ENCODE results near the gene NRXN3.

Gene NRXN3

GRCh38 chr14:79482825-79483224 is 1312.7 kb downstream of the NRXN3 start:
- no peak for DNase-seq (ENCODE audit: low read depth)

- no peak for DNase-seq (ENCODE audit: low read depth)
These were observed 1313.6 kb downstream of the NRXN3 start for GRCh38 chr14:79483477-79484388.

GRCh38 chr14:79487632-79488031 is 1317.5 kb downstream of the NRXN3 start:
- no peak for DNase-seq (ENCODE audit: low read depth)

GRCh38 chr14:79491161-79491560 is 1321.0 kb downstream of the NRXN3 start:
- no peak for DNase-seq (ENCODE audit: low read depth)

DNA sequence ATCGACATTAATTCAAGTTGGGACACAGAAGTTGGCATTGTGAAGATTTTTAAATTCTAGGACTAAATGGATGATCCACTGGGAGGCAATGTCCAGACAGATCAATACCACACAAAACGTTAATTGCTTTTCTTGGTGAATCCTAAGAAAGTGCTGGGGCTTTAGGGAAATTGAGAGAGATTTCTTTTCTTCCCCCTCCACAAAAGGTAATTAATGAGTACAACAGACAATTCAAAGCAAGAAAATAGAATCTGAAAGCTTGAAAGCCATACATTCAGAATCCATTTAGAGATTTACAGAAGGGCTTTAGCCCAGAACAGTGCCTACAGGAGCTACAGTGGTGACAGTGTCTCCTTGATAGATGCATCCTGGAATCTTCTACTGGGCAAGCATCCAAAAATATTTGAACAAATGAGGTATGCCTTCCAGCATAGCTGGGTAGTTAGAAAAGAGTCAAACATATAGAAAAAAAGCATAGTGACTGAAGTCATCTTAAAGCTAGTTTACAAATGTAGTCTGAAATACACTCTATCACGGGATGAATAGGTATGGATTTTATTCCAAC is 1323.0 kb downstream of the NRXN3 start:
- no peak for DNase-seq (ENCODE audit: low read depth)

- no peak for DNase-seq (ENCODE audit: low read depth)
These were observed 1326.5 kb downstream of the NRXN3 start for GRCh38 chr14:79496701-79497100.

- DNase-seq (ENCODE audit: low read depth): no peak
These were observed 1330.3 kb downstream of the NRXN3 start for GRCh38 chr14:79500489-79500888.

GRCh38 chr14:79502136-79502750 is 1332.1 kb downstream of the NRXN3 start:
- DNase-seq (ENCODE audit: low read depth): no peak

DNA sequence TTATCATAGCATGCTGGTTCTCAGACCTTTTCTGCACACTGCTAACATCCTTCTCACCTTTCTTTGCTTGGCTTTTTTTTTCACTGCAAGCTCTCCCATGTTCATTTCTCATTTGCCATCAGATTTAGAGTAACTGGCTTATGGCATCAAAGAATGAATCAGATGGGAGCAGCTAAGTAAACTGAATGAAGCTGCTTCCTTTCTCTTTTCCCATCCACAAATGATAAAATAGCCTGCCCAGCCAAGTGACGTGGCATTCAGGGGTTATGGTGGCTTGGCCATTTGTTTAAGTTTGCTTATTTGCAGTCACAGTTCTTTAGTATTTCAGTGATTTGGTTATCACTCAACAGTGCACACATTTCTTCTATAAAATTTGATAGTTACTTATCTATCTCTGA is 1332.6 kb downstream of the NRXN3 start:
- no peak for DNase-seq (ENCODE audit: low read depth)

- peak; percentile 15 for DNase-seq (ENCODE audit: low read depth)
These were observed 1340.5 kb downstream of the NRXN3 start for GRCh38 chr14:79510659-79511058.

GRCh38 chr14:79511146-79511545 is 1341.0 kb downstream of the NRXN3 start:
- no peak for DNase-seq (ENCODE audit: low read depth)

DNA sequence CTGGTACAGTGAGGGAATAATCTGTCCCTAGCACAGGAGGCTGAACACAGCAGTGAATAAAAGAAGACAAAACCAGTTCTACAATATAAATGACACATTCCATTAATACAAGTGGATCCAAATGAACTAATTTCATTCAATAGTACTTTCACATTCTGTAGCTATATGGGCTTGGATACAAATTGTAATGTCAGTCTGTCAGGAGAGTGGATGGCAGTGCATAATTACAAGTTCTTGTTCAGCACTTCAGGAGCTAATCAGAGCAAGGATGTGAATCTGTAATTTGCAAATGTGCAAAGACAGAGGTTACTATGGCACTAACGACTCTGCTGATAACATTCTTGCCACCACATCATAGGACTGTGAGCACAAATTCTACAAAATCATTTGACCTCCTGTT is 1343.3 kb downstream of the NRXN3 start:
- DNase-seq (ENCODE audit: low read depth): no peak

- peak; percentile 5 for DNase-seq (ENCODE audit: low read depth)
These were observed 1344.5 kb downstream of the NRXN3 start for GRCh38 chr14:79514700-79515099.

DNA sequence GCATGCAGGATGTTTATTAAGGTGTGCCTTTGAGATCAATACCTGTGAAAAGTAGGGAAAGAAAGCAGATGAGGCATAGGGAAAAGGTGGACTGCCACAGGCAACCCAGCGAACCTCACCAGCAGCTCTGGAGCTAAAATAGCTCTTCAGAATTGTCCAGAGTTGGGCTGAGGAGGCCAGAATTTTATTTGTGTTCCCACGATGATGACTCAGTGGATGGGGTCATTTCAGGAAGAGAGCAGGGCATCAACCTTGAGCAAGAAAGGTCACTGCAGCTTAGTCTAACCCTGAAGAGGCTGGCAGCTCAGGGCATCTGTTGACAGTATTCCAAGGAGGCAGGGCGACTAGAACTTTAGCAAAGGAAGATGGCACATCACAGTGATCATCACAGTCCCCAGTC is 1345.0 kb downstream of the NRXN3 start:
- DNase-seq (ENCODE audit: low read depth): peak; percentile 3

DNA sequence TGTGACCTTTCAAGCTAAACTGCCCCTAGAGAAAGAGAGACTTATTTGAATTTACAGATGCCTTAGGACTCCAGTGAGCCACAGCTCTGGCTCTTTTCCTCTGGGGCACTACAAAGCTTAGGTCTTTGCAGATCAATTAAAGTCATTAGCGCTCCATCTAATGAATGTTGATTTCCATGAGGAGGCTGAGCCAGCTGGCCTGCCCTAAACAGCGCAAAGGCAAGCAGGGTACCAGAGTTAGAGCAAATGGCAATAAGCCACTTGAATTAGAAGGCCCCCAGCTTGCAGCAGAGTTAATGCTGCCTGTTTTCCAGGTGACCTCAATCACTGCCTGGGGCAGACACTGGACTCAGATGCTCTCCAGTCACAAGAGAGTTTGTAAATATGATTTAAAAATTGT is 1345.8 kb downstream of the NRXN3 start:
- no peak for DNase-seq (ENCODE audit: low read depth)

DNA sequence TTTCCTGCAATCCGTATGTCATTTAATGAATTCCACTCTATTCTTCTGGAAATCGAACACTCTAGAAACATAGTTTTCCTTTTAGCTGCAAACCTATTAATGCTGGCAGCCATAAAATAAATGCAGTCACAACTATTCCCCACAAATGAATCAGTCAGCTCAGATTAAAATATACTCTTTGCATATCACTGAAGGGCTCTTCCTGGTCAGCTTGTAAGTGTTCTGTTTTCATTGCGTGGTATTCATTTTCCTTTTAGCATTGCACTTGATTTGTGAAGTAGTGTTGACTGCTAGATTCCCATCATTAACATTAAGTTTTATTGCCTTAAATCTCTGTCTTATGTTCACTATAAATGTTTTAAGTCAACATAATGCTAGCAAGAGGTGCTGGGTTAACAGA is 1355.2 kb downstream of the NRXN3 start:
- DNase-seq (ENCODE audit: low read depth): no peak

- DNase-seq (ENCODE audit: low read depth): no peak
These were observed 1358.7 kb downstream of the NRXN3 start for GRCh38 chr14:79528828-79529416.

GRCh38 chr14:79530555-79530954 is 1360.4 kb downstream of the NRXN3 start:
- DNase-seq (ENCODE audit: low read depth): no peak

GRCh38 chr14:79534703-79535353 is 1364.7 kb downstream of the NRXN3 start:
- DNase-seq (ENCODE audit: low read depth): no peak

DNA sequence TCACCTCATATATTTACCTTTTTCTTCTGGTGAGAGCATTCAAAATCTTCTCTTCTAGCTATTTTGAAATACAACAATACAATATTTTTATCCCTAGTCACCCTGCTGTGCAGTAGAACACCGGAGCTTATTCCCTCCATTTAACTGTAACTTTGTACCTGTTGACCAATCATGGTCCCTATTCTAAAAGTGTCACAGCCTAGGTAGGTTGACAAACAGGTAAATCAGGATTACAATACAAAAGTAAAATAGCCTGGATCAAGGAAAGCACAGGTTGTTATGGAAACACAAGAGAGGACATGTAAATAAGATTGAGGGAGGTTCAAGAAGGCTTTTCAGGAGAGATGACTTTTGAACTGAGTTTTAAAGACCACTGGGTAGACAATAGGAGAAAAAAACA is 1370.2 kb downstream of the NRXN3 start:
- no peak for DNase-seq (ENCODE audit: low read depth)

DNA sequence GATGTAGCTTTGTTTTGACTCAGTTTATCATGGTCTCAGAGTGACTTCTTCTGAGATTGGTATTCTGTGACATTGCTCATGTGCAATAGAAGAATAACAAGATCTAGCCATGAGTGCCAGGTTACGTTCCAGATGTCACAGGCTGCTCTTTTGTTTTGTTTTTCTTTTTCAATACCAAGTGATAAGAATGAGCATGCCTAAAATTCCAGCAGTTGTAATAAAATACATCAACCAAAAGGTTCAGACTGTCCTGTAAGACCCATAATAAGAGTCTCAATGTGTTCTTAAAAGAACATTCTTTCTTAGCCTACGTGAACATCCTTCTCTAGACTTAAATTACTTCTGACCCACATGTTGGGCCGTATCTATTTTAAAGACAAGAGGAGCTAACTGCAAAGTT is 1371.9 kb downstream of the NRXN3 start:
- DNase-seq (ENCODE audit: low read depth): no peak

- no peak for DNase-seq (ENCODE audit: low read depth)
These were observed 1373.2 kb downstream of the NRXN3 start for GRCh38 chr14:79543348-79543747.

Data from GM04503 (cell line).